NT2/D1 (cell line): ENCODE data around the gene GDF10.

Source experiments
- SUZ12 ChIP-seq: IDR thresholded peaks from 2 replicates; pipeline ENCODE4 v1.6.1; 2011; ENCODE audit not compliant: insufficient read length, insufficient read depth; ENCODE audit errors: extremely low read depth
- YY1 ChIP-seq: IDR thresholded peaks from 2 replicates; pipeline ENCODE4 v1.6.1; 2011; ENCODE audit not compliant: insufficient read length, insufficient read depth
- ZNF274 ChIP-seq: IDR thresholded peaks from 2 replicates; pipeline ENCODE4 v1.6.1; 2011; ENCODE audit warnings: mild to moderate bottlenecking, low read depth, low read length

GRCh38 chr10:47339186-47339735 lies 39.3 kb downstream of the GDF10 start:
- no peak for TF ChIP-seq YY1
- no peak for TF ChIP-seq SUZ12
- TF ChIP-seq ZNF274 = no peak
